Measurements from ENCODE around the gene LPAR6.

The LPAR6 gene

GRCh38 chr13:48414501-48414900 lies 1.6 kb upstream of the LPAR6 start:
- Histone ChIP-seq H3K9me3 (ENCODE audit: low read length) (no peaks in the 10 kb centered on the region), H3K79me2 (ENCODE audit: insufficient read depth, low read length) (no peaks in the 10 kb centered on the region), H4K20me1 (ENCODE audit: insufficient read depth, low read length) (no peaks in the 10 kb centered on the region), H3K27me3 (ENCODE audit: insufficient read depth, low read length) (no peaks in the 10 kb centered on the region), H2AFZ (ENCODE audit: low read length) (no peak overlapping the region), H3F3A (ENCODE audit: insufficient read depth, low read length) (no peaks in the 10 kb centered on the region), H3K4me1 (ENCODE audit: insufficient read depth, low read length, severe bottlenecking) (no peaks in the 10 kb centered on the region), H3K4me2 (ENCODE audit: low read length) (no peak overlapping the region), H3K9me2 (ENCODE audit: low read depth, low read length) (no peaks in the 10 kb centered on the region), H3K36me3 (ENCODE audit: insufficient read depth, low read length) (peaks cover 36% of the 10 kb centered on the region), H3K9ac (ENCODE audit: low read length) (no peak overlapping the region), H3K27ac (ENCODE audit: low read depth, low read length, poor library complexity, severe bottlenecking) (no peak overlapping the region), H3K4me3 (ENCODE audit: low read depth, low read length, poor library complexity, severe bottlenecking) (no peak overlapping the region)
- no peak for TF ChIP-seq EZH2 (IDR thresholded peaks at IDR 0.05; ENCODE audit: borderline replicate concordance, low read length)
- TF ChIP-seq, protein P1, sequence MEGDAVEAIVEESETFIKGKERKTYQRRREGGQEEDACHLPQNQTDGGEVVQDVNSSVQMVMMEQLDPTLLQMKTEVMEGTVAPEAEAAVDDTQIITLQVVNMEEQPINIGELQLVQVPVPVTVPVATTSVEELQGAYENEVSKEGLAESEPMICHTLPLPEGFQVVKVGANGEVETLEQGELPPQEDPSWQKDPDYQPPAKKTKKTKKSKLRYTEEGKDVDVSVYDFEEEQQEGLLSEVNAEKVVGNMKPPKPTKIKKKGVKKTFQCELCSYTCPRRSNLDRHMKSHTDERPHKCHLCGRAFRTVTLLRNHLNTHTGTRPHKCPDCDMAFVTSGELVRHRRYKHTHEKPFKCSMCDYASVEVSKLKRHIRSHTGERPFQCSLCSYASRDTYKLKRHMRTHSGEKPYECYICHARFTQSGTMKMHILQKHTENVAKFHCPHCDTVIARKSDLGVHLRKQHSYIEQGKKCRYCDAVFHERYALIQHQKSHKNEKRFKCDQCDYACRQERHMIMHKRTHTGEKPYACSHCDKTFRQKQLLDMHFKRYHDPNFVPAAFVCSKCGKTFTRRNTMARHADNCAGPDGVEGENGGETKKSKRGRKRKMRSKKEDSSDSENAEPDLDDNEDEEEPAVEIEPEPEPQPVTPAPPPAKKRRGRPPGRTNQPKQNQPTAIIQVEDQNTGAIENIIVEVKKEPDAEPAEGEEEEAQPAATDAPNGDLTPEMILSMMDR (IDR thresholded peaks at IDR 0.05; ENCODE audit: low read length): no peak

DNA sequence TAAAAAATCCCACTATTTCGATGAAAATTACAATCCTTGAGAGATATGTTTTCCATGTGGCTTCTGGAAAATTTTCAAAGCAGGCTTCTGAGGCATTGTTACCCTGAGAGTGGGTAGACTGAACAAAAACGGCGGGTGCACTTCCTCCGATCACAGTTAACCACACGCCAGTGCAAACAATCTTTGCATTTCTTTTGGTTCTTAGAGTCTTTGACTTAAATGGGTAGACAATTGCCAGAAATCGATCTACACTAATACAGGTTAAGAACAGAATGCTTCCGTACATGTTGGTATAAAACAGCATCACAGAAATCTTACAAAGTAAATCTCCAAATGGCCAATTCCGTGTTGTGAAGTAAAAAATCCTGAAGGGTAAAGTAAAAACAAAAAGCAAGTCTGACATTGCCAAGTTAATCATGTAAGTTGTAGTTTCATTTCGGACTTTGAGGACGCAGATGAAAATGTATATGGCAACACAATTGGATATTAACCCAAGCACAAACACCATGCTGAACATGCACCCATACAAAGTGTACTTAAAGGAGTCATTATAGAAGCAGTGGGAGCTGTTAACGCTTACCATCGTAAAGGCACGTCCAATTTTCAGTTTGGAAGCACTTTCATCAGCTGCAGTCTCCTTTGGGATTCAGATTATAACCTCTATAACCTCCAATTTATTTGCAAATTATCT lies 927 bp downstream of the LPAR6 start:
- Histone ChIP-seq H3K9ac (ENCODE audit: low read length) (no peak overlapping the region), H3F3A (ENCODE audit: insufficient read depth, low read length) (no peaks in the 10 kb centered on the region), H3K36me3 (ENCODE audit: insufficient read depth, low read length) (peaks cover 29% of the 10 kb centered on the region), H2AFZ (ENCODE audit: low read length) (no peak overlapping the region), H3K9me2 (ENCODE audit: low read depth, low read length) (no peaks in the 10 kb centered on the region), H3K27ac (ENCODE audit: low read depth, low read length, poor library complexity, severe bottlenecking) (no peak overlapping the region), H3K27me3 (ENCODE audit: insufficient read depth, low read length) (no peaks in the 10 kb centered on the region), H3K9me3 (ENCODE audit: low read length) (no peaks in the 10 kb centered on the region), H3K4me3 (ENCODE audit: low read depth, low read length, poor library complexity, severe bottlenecking) (no peak overlapping the region), H3K4me2 (ENCODE audit: low read length) (no peak overlapping the region), H4K20me1 (ENCODE audit: insufficient read depth, low read length) (no peaks in the 10 kb centered on the region), H3K79me2 (ENCODE audit: insufficient read depth, low read length) (no peaks in the 10 kb centered on the region), H3K4me1 (ENCODE audit: insufficient read depth, low read length, severe bottlenecking) (no peaks in the 10 kb centered on the region)
- TF ChIP-seq, protein P1 (IDR thresholded peaks at IDR 0.05; ENCODE audit: low read length): no peak
- TF ChIP-seq EZH2 (IDR thresholded peaks at IDR 0.05; ENCODE audit: borderline replicate concordance, low read length): no peak

- Histone ChIP-seq H3K4me1 (ENCODE audit: insufficient read depth, low read length, severe bottlenecking) (no peaks in the 10 kb centered on the region), H3K27ac (ENCODE audit: low read depth, low read length, poor library complexity, severe bottlenecking) (no peak overlapping the region), H2AFZ (ENCODE audit: low read length) (no peak overlapping the region), H3K4me2 (ENCODE audit: low read length) (no peak overlapping the region), H3K9ac (ENCODE audit: low read length) (no peak overlapping the region), H3K79me2 (ENCODE audit: insufficient read depth, low read length) (no peaks in the 10 kb centered on the region), H3K9me3 (ENCODE audit: low read length) (no peaks in the 10 kb centered on the region), H4K20me1 (ENCODE audit: insufficient read depth, low read length) (no peaks in the 10 kb centered on the region), H3K4me3 (ENCODE audit: low read depth, low read length, poor library complexity, severe bottlenecking) (no peak overlapping the region), H3F3A (ENCODE audit: insufficient read depth, low read length) (no peaks in the 10 kb centered on the region), H3K36me3 (ENCODE audit: insufficient read depth, low read length) (peaks cover 22% of the 10 kb centered on the region), H3K9me2 (ENCODE audit: low read depth, low read length) (no peaks in the 10 kb centered on the region), H3K27me3 (ENCODE audit: insufficient read depth, low read length) (no peaks in the 10 kb centered on the region)
- TF ChIP-seq EZH2 (IDR thresholded peaks at IDR 0.05; ENCODE audit: borderline replicate concordance, low read length): no peak
- TF ChIP-seq, protein P1 (IDR thresholded peaks at IDR 0.05; ENCODE audit: low read length): no peak
Observed at GRCh38 chr13:48411147-48411794, 1.6 kb downstream of the LPAR6 start.

All from OCI-LY1 (cell line).